Activated naive CD4-positive, alpha-beta T cell treated with anti-CD3 and anti-CD28 coated beads, Interleukin-2, amount 10 ng/mL, durations not matched to agents 7 days and 5 days (primary cell): ENCODE results near the gene UNC13A.

Experiments used
- CTCF ChIA-PET: fragments of 350-600 bp; sonication (Branson Sonifier 250); formaldehyde crosslinking; loops from one replicate; lab custom pipeline; 2021; ENCODE audit warnings: antibody characterized with exemption; lab: Charles Lee
- DNase-seq: peaks from one replicate; pipeline ENCODE4 v3.0.0-alpha.2; 2020
- H3K27ac Mint-ChIP-seq: one replicate; pipeline ENCODE4 v1.8.0; 2021; ENCODE audit warnings: mild to moderate bottlenecking, moderate library complexity, mixed read lengths
- H3K27me3 Mint-ChIP-seq: one replicate; pipeline ENCODE4 v1.8.0; 2021; ENCODE audit warnings: mild to moderate bottlenecking, mixed read lengths
- H3K36me3 Mint-ChIP-seq: one replicate; pipeline ENCODE4 v1.8.0; 2021; ENCODE audit warnings: mixed read lengths
- H3K4me1 Mint-ChIP-seq: one replicate; pipeline ENCODE4 v1.8.0; 2021; ENCODE audit warnings: mixed read lengths
- H3K4me3 Mint-ChIP-seq: one replicate; pipeline ENCODE4 v1.8.0; 2021; ENCODE audit warnings: mild to moderate bottlenecking, moderate library complexity, mixed read lengths
- H3K9me3 Mint-ChIP-seq: one replicate; pipeline ENCODE4 v1.8.0; 2021; ENCODE audit warnings: mixed read lengths

The UNC13A gene

DNA sequence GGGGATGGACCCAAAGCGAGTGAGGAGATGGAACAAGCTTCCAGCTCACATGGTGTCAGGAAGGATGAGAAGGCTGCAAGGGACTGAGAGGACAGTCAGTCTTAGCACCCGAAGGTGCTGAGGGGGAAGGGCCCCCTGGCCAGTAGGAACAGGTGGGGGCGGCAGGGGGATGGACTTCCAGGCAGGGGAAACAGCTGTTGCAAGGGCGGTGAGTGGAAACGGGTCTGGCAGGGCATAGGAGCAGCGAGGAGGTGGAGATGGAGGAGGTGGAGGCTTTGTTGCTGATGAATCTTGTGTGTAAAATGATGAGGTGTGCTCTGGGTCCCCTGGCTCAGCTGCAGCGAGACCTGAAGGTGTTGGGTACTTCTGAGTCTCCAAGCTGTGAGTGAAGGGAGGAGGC lies 32.3 kb upstream of the UNC13A start:
- H3K27me3 Mint-ChIP-seq: no peaks in the 10 kb centered on the region
- peaks cover 47% of the 10 kb centered on the region for H3K4me1 Mint-ChIP-seq
- no peaks in the 10 kb centered on the region for H3K9me3 Mint-ChIP-seq
- CTCF ChIA-PET: interaction anchor here (0.8 to 2.0 kb wide), 2 partner anchors 135 to 139 kb away, joined by 3 to 6 read pairs; partner anchors contain the start of gene RPL18A
- peak overlapping the region; percentile 78 for H3K4me3 Mint-ChIP-seq
- H3K27ac Mint-ChIP-seq: peak overlapping the region; percentile 12
- peaks cover 19% of the 10 kb centered on the region for H3K36me3 Mint-ChIP-seq
- DNase-seq: no peak

DNA sequence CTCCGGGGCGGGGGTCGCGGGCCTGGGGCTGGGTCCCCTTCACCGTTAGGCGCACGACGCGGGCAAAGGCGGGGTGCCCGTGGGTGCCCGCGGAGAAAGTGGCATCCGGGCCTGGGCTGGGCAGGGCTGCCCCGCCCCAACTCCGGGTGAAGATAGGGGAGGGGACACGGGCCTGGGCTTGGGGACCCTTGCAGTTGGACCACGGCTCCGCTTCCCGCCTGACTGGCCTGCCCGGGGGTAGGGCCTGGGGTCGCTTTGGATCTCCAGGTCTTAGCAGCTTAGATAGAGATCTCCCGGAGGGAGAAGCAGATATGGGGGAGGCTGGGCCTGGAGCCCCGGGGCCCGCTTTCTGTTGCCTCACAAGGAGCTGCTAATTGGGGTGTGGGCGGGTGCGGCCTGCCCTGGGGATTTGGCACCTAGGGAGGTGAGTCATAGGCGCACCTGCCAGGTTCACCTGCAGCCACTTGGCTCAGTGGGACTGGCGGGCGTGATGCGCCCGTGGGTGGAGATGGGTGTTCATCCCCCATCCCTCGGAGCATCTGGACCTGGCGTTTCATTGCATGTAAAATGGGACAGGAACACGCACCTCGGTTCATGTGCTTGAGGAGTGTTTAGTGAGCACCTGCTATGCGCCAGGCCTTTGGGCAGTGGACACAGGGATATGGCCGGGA lies 31.7 kb upstream of the UNC13A start:
- peak; percentile 60 for DNase-seq
- H3K27me3 Mint-ChIP-seq: no peaks in the 10 kb centered on the region
- H3K4me1 Mint-ChIP-seq: peaks cover 47% of the 10 kb centered on the region
- no peaks in the 10 kb centered on the region for H3K9me3 Mint-ChIP-seq
- CTCF ChIA-PET: interaction anchor here (0.8 to 2.0 kb wide), 2 partner anchors 16 to 135 kb away, joined by 4 to 6 read pairs; no protein-coding TSS in a partner anchor
- H3K4me3 Mint-ChIP-seq: peak overlapping the region; percentile 78
- H3K27ac Mint-ChIP-seq: peak overlapping the region; percentile 12
- H3K36me3 Mint-ChIP-seq: peaks cover 14% of the 10 kb centered on the region

- DNase-seq: peak; percentile 77
- H3K4me3 Mint-ChIP-seq: peak within 1 kb of the TSS; percentile 80
- H3K4me1 Mint-ChIP-seq: peaks cover 47% of the 10 kb centered on the region
- no peaks in the 10 kb centered on the region for H3K9me3 Mint-ChIP-seq
- CTCF ChIA-PET: interaction anchor here (0.8 to 2.0 kb wide), 3 partner anchors 15 to 136 kb away, joined by 3 to 6 read pairs (median 4); no protein-coding TSS in a partner anchor
- peak within 1 kb of the TSS; percentile 77 for H3K27ac Mint-ChIP-seq
- peaks cover 10% of the 10 kb centered on the region for H3K36me3 Mint-ChIP-seq
- no peaks in the 10 kb centered on the region for H3K27me3 Mint-ChIP-seq
Observed at GRCh38 chr19:17718947-17719711, 31.0 kb upstream of the UNC13A start, which contains the start of gene MAP1S. TSS of gene MAP1S (plus strand) at chr19:17719480. CDS start at chr19:17719503, 23 bp downstream.

DNA sequence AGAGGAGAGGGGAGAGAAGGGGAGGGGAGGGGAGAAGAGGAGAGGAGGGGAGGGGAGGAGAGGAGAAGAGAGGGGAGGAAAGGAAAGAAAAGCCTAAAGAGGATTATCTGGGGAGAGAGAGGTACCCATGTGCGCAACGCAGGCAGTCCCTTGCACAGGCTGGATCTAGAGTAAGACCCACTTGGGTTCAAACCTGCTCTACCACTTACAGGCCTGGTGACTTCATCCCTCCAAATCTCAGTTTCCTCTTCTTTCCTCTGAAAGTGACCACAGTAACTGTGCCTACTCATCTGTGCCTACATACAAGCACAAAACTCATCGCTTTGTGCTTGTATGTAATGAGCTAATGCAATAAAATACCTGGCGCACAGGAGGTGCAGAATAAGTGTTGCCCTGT lies 30.4 kb upstream of the UNC13A start:
- CTCF ChIA-PET: interaction anchor here (0.8 to 0.9 kb wide), 3 partner anchors 14 to 56 kb away, joined by 3 to 4 read pairs (median 3); no protein-coding TSS in a partner anchor
- peaks cover 47% of the 10 kb centered on the region for H3K4me1 Mint-ChIP-seq
- no peak for DNase-seq

GRCh38 chr19:17716309-17716929 lies 28.3 kb upstream of the UNC13A start:
- Mint-ChIP-seq H3K9me3 (no peaks in the 10 kb centered on the region), H3K36me3 (peaks cover 2% of the 10 kb centered on the region), H3K27ac (no peak overlapping the region), H3K4me3 (no peak overlapping the region), H3K4me1 (peaks cover 34% of the 10 kb centered on the region), H3K27me3 (peaks cover 11% of the 10 kb centered on the region)
- no peak for DNase-seq
- CTCF ChIA-PET: interaction anchor here (2.7 kb wide), 1 partner anchor 11 kb away, joined by 12 read pairs; no protein-coding TSS in a partner anchor

More for the DNA sequence above, 30.4 kb upstream of the UNC13A start:
- Mint-ChIP-seq H3K36me3 (peaks cover 7% of the 10 kb centered on the region), H3K4me3 (peak overlapping the region; percentile 80), H3K27ac (peak overlapping the region; percentile 77), H3K27me3 (no peaks in the 10 kb centered on the region), H3K9me3 (no peaks in the 10 kb centered on the region)

- no peak overlapping the region for H3K4me3 Mint-ChIP-seq
- peaks cover 15% of the 10 kb centered on the region for H3K27me3 Mint-ChIP-seq
- no peak for DNase-seq
- no peaks in the 10 kb centered on the region for H3K36me3 Mint-ChIP-seq
- H3K27ac Mint-ChIP-seq: no peak overlapping the region
- CTCF ChIA-PET: interaction anchor here (0.6 to 0.7 kb wide), 2 partner anchors 57 to 193 kb away, joined by 3 to 4 read pairs; no protein-coding TSS in a partner anchor
- no peaks in the 10 kb centered on the region for H3K9me3 Mint-ChIP-seq
- no peaks in the 10 kb centered on the region for H3K4me1 Mint-ChIP-seq
Observed at GRCh38 chr19:17711851-17712250, 23.7 kb upstream of the UNC13A start.

GRCh38 chr19:17706750-17707181 lies 18.6 kb upstream of the UNC13A start:
- Mint-ChIP-seq H3K4me3 (no peak overlapping the region), H3K36me3 (no peaks in the 10 kb centered on the region), H3K4me1 (no peaks in the 10 kb centered on the region), H3K27ac (no peak overlapping the region), H3K27me3 (peaks cover 5% of the 10 kb centered on the region), H3K9me3 (no peaks in the 10 kb centered on the region)
- CTCF ChIA-PET: interaction anchor here (1.0 to 6.2 kb wide), 5 partner anchors 9 to 153 kb away, joined by 3 to 42 read pairs (median 12); partner anchors contain the start of gene RPL18A
- DNase-seq: no peak

- H3K4me3 Mint-ChIP-seq: no peak overlapping the region
- CTCF ChIA-PET: interaction anchor here (0.8 to 6.2 kb wide), 15 partner anchors 12 to 263 kb away, joined by 3 to 42 read pairs (median 4); partner anchors contain the start of genes MAP1S and RPL18A
- H3K9me3 Mint-ChIP-seq: no peaks in the 10 kb centered on the region
- DNase-seq: peak; percentile 81
- no peak overlapping the region for H3K27ac Mint-ChIP-seq
- no peaks in the 10 kb centered on the region for H3K4me1 Mint-ChIP-seq
- H3K36me3 Mint-ChIP-seq: no peaks in the 10 kb centered on the region
- peaks cover 13% of the 10 kb centered on the region for H3K27me3 Mint-ChIP-seq
Observed at GRCh38 chr19:17703824-17704463, 15.8 kb upstream of the UNC13A start.

DNA sequence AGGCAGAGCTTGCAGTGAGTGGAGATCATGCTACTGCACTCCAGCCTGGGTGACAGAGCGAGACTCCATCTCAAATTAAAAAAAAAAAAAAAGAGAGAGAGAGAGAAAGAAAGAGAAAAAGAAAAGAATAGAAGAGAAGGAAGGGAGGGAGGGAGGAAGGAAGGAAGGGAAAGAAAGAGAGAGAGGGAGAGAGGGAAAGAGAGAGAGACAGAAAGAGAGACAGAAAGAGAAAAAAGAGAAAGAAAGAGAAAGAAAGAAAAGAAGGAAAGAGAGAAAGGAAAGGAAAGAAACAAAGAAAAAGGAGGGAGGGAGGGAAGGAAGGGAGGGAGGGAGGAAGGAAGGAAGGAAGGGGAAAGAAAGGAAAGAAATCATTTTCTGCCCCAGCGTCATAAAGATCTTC lies 7.0 kb upstream of the UNC13A start:
- Mint-ChIP-seq H3K4me1 (no peaks in the 10 kb centered on the region), H3K4me3 (no peak overlapping the region), H3K27ac (no peak overlapping the region), H3K9me3 (no peaks in the 10 kb centered on the region), H3K27me3 (peaks cover 76% of the 10 kb centered on the region), H3K36me3 (no peaks in the 10 kb centered on the region)
- CTCF ChIA-PET: no interaction called here
- no peak for DNase-seq

- H3K4me1 Mint-ChIP-seq: peaks cover 6% of the 10 kb centered on the region
- H3K27ac Mint-ChIP-seq: no peak overlapping the region
- H3K27me3 Mint-ChIP-seq: peaks cover 78% of the 10 kb centered on the region
- CTCF ChIA-PET: no interaction called here
- H3K36me3 Mint-ChIP-seq: peaks cover 3% of the 10 kb centered on the region
- DNase-seq: no peak
- H3K9me3 Mint-ChIP-seq: no peaks in the 10 kb centered on the region
- no peak overlapping the region for H3K4me3 Mint-ChIP-seq
Observed at GRCh38 chr19:17692566-17692965, 4.4 kb upstream of the UNC13A start.

DNA sequence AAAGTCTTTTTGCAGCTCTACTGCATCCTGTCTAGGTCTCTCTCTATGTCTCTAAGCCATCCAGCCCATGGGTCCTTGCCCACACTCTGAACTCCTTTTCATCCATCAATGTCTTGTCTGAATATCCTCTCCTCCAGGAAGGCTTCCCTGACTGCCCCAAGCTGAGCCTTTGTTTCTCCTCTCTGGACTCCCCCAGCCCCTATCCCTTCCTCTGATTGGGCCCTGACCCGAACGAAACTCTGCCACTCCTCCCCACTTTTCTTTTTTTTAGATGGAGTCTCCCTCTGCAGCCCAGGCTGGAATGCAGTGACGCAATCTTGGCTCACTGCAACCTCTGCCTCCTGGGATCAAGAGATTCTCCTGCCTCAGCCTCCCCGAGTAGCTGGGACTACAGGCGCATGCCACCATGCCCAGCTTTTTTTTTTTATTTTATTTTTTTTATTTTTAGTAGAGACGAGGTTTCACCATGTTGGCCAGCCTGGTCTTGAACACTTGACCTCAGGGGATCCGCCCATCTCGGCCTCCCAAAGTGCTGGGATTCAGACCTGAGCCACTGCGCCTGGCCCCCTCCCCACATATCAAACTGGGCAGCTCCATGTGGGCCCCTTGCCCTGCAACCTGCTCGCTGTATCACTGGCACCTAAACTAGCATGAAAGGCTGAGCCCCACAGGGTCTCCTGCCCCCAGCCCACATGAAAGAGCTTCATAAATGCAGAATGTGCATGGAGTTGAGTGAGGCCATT lies 870 bp upstream of the UNC13A start:
- CTCF ChIA-PET: no interaction called here
- Mint-ChIP-seq H3K27me3 (peaks cover 86% of the 10 kb centered on the region), H3K27ac (no peak overlapping the region), H3K9me3 (no peaks in the 10 kb centered on the region), H3K4me1 (peaks cover 11% of the 10 kb centered on the region), H3K36me3 (peaks cover 4% of the 10 kb centered on the region), H3K4me3 (no peak overlapping the region)
- no peak for DNase-seq

DNA sequence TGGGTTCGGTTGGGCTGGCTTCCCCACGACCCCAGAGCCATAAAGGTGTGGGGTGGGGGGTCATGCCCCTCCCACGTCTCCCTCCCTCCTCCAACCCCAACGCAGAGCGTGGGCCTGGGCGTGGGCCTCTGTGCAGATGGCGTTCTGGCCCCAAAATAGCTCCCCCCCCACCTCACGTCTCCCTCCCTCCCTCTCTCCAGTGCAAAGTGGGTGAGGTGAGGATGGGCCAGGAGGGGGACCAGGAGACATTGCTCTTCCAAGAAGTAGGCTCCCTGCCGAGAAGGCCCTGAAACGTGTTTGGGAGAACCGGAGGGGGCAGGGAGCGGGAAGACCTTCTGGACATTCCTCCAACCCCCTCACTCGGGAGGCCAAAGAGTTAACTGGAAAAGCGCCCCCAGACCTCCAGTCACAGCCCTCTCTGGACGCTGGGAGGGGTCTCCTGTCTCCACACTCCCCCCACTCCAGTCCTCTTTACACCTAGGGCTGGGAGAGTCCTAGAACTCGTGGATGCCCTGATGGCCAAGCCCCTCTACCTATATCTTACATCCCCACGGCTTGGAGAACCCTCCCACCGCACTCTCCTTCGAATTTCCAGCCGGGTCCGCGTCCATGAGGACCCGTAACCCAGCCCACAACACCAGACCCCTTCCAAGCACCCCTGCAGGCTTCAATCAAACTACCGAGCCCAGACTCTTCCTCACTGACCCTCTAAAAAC lies 855 bp downstream of the UNC13A start:
- Mint-ChIP-seq H3K27ac (no peak overlapping the region), H3K27me3 (peaks cover 92% of the 10 kb centered on the region)
- CTCF ChIA-PET: no interaction called here

More for the DNA sequence above, 855 bp downstream of the UNC13A start:
- Mint-ChIP-seq H3K4me3 (peak overlapping the region; percentile 9), H3K36me3 (peaks cover 4% of the 10 kb centered on the region), H3K9me3 (no peaks in the 10 kb centered on the region), H3K4me1 (peaks cover 11% of the 10 kb centered on the region)
- DNase-seq: no peak
